Smooth muscle cell (in vitro differentiated cells): ENCODE data around the gene TXNRD3. TPM values are rescaled to one million over a fixed set of nuclear protein-coding genes. Genes with fewer than 3 reads are reported as not detected.

Experiments used
- DNase-seq: peaks from one replicate; lab custom pipeline; 2025; ENCODE audit not compliant: unreplicated experiment; lab: John Stamatoyannopoulos, UW
- H2AFZ ChIP-seq: fragments of 200-600 bp; sonication (generic); 2 replicates; pipeline ENCODE4 v1.6.0; 2016; ENCODE audit warnings: antibody characterized with exemption, low read depth, mild to moderate bottlenecking
- H3F3A ChIP-seq: fragments of 200-600 bp; sonication (generic); 2 replicates; pipeline ENCODE4 v1.6.0; 2017; ENCODE audit warnings: antibody characterized with exemption, low read depth
- H3K27ac ChIP-seq: fragments of 200-600 bp; sonication (generic); 2 replicates; pipeline ENCODE4 v1.5.1; 2016; ENCODE audit warnings: low read depth, mild to moderate bottlenecking
- H3K27me3 ChIP-seq: fragments of 200-600 bp; sonication (generic); 2 replicates; pipeline ENCODE4 v1.6.1; 2016; ENCODE audit warnings: low read depth, mild to moderate bottlenecking
- H3K36me3 ChIP-seq: fragments of 200-600 bp; sonication (generic); 2 replicates; pipeline ENCODE4 v1.5.1; 2016; ENCODE audit warnings: low read depth
- H3K4me1 ChIP-seq: fragments of 200-600 bp; sonication (generic); 2 replicates; pipeline ENCODE4 v1.5.1; 2016; ENCODE audit warnings: low read depth
- H3K4me2 ChIP-seq: fragments of 200-600 bp; sonication (generic); 2 replicates; pipeline ENCODE4 v1.6.0; 2016; ENCODE audit warnings: mild to moderate bottlenecking
- H3K4me3 ChIP-seq: fragments of 200-600 bp; sonication (generic); 2 replicates; pipeline ENCODE4 v1.5.1; 2016; ENCODE audit warnings: mild to moderate bottlenecking
- H3K79me2 ChIP-seq: fragments of 200-600 bp; sonication (generic); 2 replicates; pipeline ENCODE4 v1.6.0; 2016; ENCODE audit warnings: low read depth, mild to moderate bottlenecking
- H3K9ac ChIP-seq: fragments of 200-600 bp; sonication (generic); 2 replicates; pipeline ENCODE4 v1.6.0; 2016; ENCODE audit warnings: low read depth
- H3K9me3 ChIP-seq: fragments of 200-600 bp; sonication (generic); replicated peaks from 2 replicates; pipeline ENCODE4 v1.5.1; 2016; ENCODE audit warnings: low read depth
- H4K20me1 ChIP-seq: fragments of 200-600 bp; sonication (generic); 2 replicates; pipeline ENCODE4 v1.6.0; 2016; ENCODE audit warnings: low read depth
- CTCF ChIP-seq: fragments of 200-600 bp; sonication (generic); IDR thresholded peaks from 2 replicates; pipeline ENCODE4 v1.5.1; 2017; ENCODE audit warnings: borderline replicate concordance, mild to moderate bottlenecking, antibody characterized with exemption; ENCODE audit not compliant: insufficient read depth, poor library complexity, severe bottlenecking
- WGBS: methylation state at CpG from one replicate; pipeline ENCODE4 v1.1.7; 2016; ENCODE audit warnings: low lambda C conversion rate; 5-methylcytosine and 5-hydroxymethylcytosine counted together
- polyA plus RNA-seq: library from polyadenylated mRNA; unstranded; fragments of >200 nt; fragmentation: Nextera tagmentation; extraction: Ambion mirVana; gene quantifications from 2 replicates; pipeline ENCODE4 v1.2.1, GENCODE V29; 2016
- total RNA-seq: library from RNA; depleted of rRNA; stranded (reverse); fragments of >200 nt; gene quantifications from 2 replicates; pipeline ENCODE4 v1.2.3, GENCODE V29; 2014

TXNRD3 gene
- total and polyA plus RNA-seq, 2 experiments from 2014 or later = 13.7 to 27.2 TPM

GRCh38 chr3:126676919-126677705 lies 22.2 kb upstream of the TXNRD3 start:
- H3K9me3 ChIP-seq = no peaks in the 10 kb centered on the region
- no peak overlapping the region for H3K27ac ChIP-seq
- H3K27me3 ChIP-seq = no peaks in the 10 kb centered on the region
- no peak overlapping the region for H3K9ac ChIP-seq
- H3F3A ChIP-seq = peaks cover 10% of the 10 kb centered on the region
- H2AFZ ChIP-seq = no peak overlapping the region
- no peak for TF ChIP-seq CTCF
- 78% methylated on average over 7 of the region's 7 CpGs for WGBS
- H3K4me1 ChIP-seq = peaks cover 5% of the 10 kb centered on the region
- H4K20me1 ChIP-seq = no peaks in the 10 kb centered on the region
- no peak overlapping the region for H3K4me3 ChIP-seq
- H3K4me2 ChIP-seq = no peak overlapping the region
- no peak for DNase-seq
- H3K36me3 ChIP-seq = no peaks in the 10 kb centered on the region
- H3K79me2 ChIP-seq = no peaks in the 10 kb centered on the region

GRCh38 chr3:126672741-126673140 lies 17.8 kb upstream of the TXNRD3 start:
- DNase-seq = no peak
- WGBS = 89% methylated on average over 6 of the region's 6 CpGs

GRCh38 chr3:126672340-126672739 lies 17.4 kb upstream of the TXNRD3 start:
- Histone ChIP-seq H4K20me1 (no peaks in the 10 kb centered on the region), H3K4me3 (no peak overlapping the region), H3K27ac (no peak overlapping the region), H3K9ac (no peak overlapping the region), H3K4me1 (no peaks in the 10 kb centered on the region), H2AFZ (no peak overlapping the region), H3F3A (peaks cover 3% of the 10 kb centered on the region), H3K4me2 (no peak overlapping the region), H3K9me3 (no peaks in the 10 kb centered on the region), H3K36me3 (no peaks in the 10 kb centered on the region), H3K79me2 (no peaks in the 10 kb centered on the region), H3K27me3 (no peaks in the 10 kb centered on the region)
- no peak for DNase-seq
- no peak for TF ChIP-seq CTCF
- WGBS = 97% methylated on average over 4 of the region's 7 CpGs

More at GRCh38 chr3:126672741-126673140, 17.8 kb upstream of the TXNRD3 start:
- H3K4me3 ChIP-seq = no peak overlapping the region
- H2AFZ ChIP-seq = no peak overlapping the region
- no peaks in the 10 kb centered on the region for H3K9me3 ChIP-seq
- no peak overlapping the region for H3K4me2 ChIP-seq
- H3K27me3 ChIP-seq = no peaks in the 10 kb centered on the region
- no peak overlapping the region for H3K27ac ChIP-seq
- TF ChIP-seq CTCF = no peak
- no peaks in the 10 kb centered on the region for H3K79me2 ChIP-seq
- no peak overlapping the region for H3K9ac ChIP-seq
- no peaks in the 10 kb centered on the region for H4K20me1 ChIP-seq
- H3K4me1 ChIP-seq = no peaks in the 10 kb centered on the region
- H3K36me3 ChIP-seq = no peaks in the 10 kb centered on the region
- H3F3A ChIP-seq = peaks cover 6% of the 10 kb centered on the region

- no peaks in the 10 kb centered on the region for H3F3A ChIP-seq
- no peak overlapping the region for H2AFZ ChIP-seq
- no peak for DNase-seq
- no peaks in the 10 kb centered on the region for H4K20me1 ChIP-seq
- no peak overlapping the region for H3K4me3 ChIP-seq
- TF ChIP-seq CTCF = no peak
- H3K36me3 ChIP-seq = no peaks in the 10 kb centered on the region
- no peaks in the 10 kb centered on the region for H3K79me2 ChIP-seq
- no peak overlapping the region for H3K4me2 ChIP-seq
- no peaks in the 10 kb centered on the region for H3K9me3 ChIP-seq
- no peak overlapping the region for H3K27ac ChIP-seq
- H3K9ac ChIP-seq = no peak overlapping the region
- WGBS = 55% methylated on average over 1 of the region's 1 CpG
- H3K4me1 ChIP-seq = no peaks in the 10 kb centered on the region
- no peaks in the 10 kb centered on the region for H3K27me3 ChIP-seq
Measured at GRCh38 chr3:126671521-126671920, 16.6 kb upstream of the TXNRD3 start.
